ENCODE results near the gene KRT40.

- TF ChIP-seq POLR2AphosphoS5 (IDR thresholded peaks at IDR 0.05; ENCODE audit: low read depth) = no peak
- TF ChIP-seq CTCF (IDR thresholded peaks at IDR 0.05; ENCODE audit: insufficient read depth, low read length) = no peak
- TF ChIP-seq GABPA (IDR thresholded peaks at IDR 0.05; ENCODE audit: low read depth) = no peak
Measured at GRCh38 chr17:40952154-40952553, 32.0 kb downstream of the KRT40 start.

All from HL-60 (cell line).